HEK293 (cell line): ENCODE data around the gene SEC22A.
A peak's percentile ranks its signal among the peaks of the same experiment; 100 is the strongest.

Experiments
- CTCF ChIA-PET: fragments of 350-600 bp; formaldehyde crosslinking; extraction: SDS; loops from one replicate; lab custom pipeline; 2021; ENCODE audit warnings: antibody characterized with exemption; lab: Yijun Ruan, JAX
- POLR2A ChIA-PET: fragments of 300-600 bp; formaldehyde crosslinking; extraction: SDS; loops from one replicate; lab custom pipeline; 2020; ENCODE audit warnings: antibody characterized with exemption, inconsistent platforms; lab: Yijun Ruan, JAX
- H3K27ac ChIP-seq: fragments of 200-500 bp; sonication (Bioruptor generic); 2 replicates; pipeline ENCODE4 v1.5.1; 2014; ENCODE audit warnings: low read depth, low read length, control low read depth, inconsistent platforms; ENCODE audit errors: extremely low read depth
- H3K36me3 ChIP-seq, 2 experiments: fragments of 200-500 bp in 1 of 2; sonication (Bioruptor generic) in 1 of 2; 1 replicate in 1 of 2; 2 replicates in 1 of 2; pipeline ENCODE4 v1.5.1; 2014 to 2017; ENCODE audit warnings: inconsistent platforms in 2 of 2, low read length in 2 of 2; ENCODE audit not compliant: control insufficient read depth in 2 of 2, insufficient read depth in 1 of 2
- H3K4me1 ChIP-seq: fragments of 200-500 bp; sonication (Bioruptor generic); 2 replicates; pipeline ENCODE4 v1.5.1; 2014; ENCODE audit warnings: mild to moderate bottlenecking, low read length, inconsistent platforms; ENCODE audit not compliant: control insufficient read depth, insufficient read depth
- H3K4me3 ChIP-seq: 2 replicates; pipeline ENCODE4 v1.5.1; 2011; ENCODE audit warnings: low read depth, mild to moderate bottlenecking, control low read depth, low read length, moderate library complexity
- H3K9me3 ChIP-seq: fragments of 200-500 bp; sonication (Bioruptor generic); 2 replicates; pipeline ENCODE4 v1.5.1; 2014; ENCODE audit warnings: low read depth, low read length, inconsistent platforms; ENCODE audit not compliant: control insufficient read depth, insufficient read depth
- BCL11A ChIP-seq: fragments of 450-650 bp; formaldehyde crosslinking; IDR thresholded peaks from 2 replicates; pipeline ENCODE4 v1.5.1; 2016; ENCODE audit warnings: low read depth, missing biosample characterization, missing genetic modification characterization
- FEZF1 ChIP-seq: fragments of 450-650 bp; formaldehyde crosslinking; IDR thresholded peaks from 2 replicates; pipeline ENCODE4 v1.5.1; 2016; ENCODE audit warnings: missing biosample characterization, missing genetic modification characterization
- PRDM1 ChIP-seq: fragments of 450-650 bp; formaldehyde crosslinking; IDR thresholded peaks from 2 replicates; pipeline ENCODE4; 2016; ENCODE audit warnings: missing biosample characterization, missing genetic modification characterization
- PRDM2 ChIP-seq: fragments of 450-650 bp; formaldehyde crosslinking; IDR thresholded peaks from 2 replicates; pipeline ENCODE4 v1.5.1; 2016; ENCODE audit warnings: missing biosample characterization, missing genetic modification characterization, borderline replicate concordance
- RBAK ChIP-seq: fragments of 450-650 bp; formaldehyde crosslinking; IDR thresholded peaks from 2 replicates; pipeline ENCODE4 v1.5.1; 2016; ENCODE audit warnings: missing biosample characterization, missing genetic modification characterization
- SETDB1 ChIP-seq: IDR thresholded peaks from one replicate; pipeline ENCODE4 v1.6.1; 2017; ENCODE audit warnings: mild to moderate bottlenecking, low read length, moderate library complexity, mixed read lengths; ENCODE audit not compliant: insufficient read length
- ZBTB1 ChIP-seq: fragments of 450-650 bp; formaldehyde crosslinking; IDR thresholded peaks from 2 replicates; pipeline ENCODE4 v1.5.1; 2016; ENCODE audit warnings: missing biosample characterization, missing genetic modification characterization
- ZNF138 ChIP-seq: fragments of 450-650 bp; formaldehyde crosslinking; IDR thresholded peaks from 2 replicates; pipeline ENCODE4 v1.5.1; 2016; ENCODE audit warnings: missing biosample characterization, missing genetic modification characterization, borderline replicate concordance
- ZNF155 ChIP-seq: fragments of 450-650 bp; formaldehyde crosslinking; IDR thresholded peaks from 2 replicates; pipeline ENCODE4 v1.5.1; 2016; ENCODE audit warnings: missing biosample characterization, missing genetic modification characterization
- ZNF23 ChIP-seq: fragments of 450-650 bp; formaldehyde crosslinking; IDR thresholded peaks from 2 replicates; pipeline ENCODE4 v1.5.1; 2016; ENCODE audit warnings: missing biosample characterization, missing genetic modification characterization, borderline replicate concordance
- ZNF335 ChIP-seq: fragments of 450-650 bp; formaldehyde crosslinking; conservative IDR thresholded peaks from 2 replicates; pipeline ENCODE4 v1.5.1; 2016; ENCODE audit warnings: missing biosample characterization, missing genetic modification characterization
- ZNF48 ChIP-seq: fragments of 450-650 bp; formaldehyde crosslinking; IDR thresholded peaks from 2 replicates; pipeline ENCODE4 v1.5.1; 2016; ENCODE audit warnings: missing biosample characterization, missing genetic modification characterization
- ZNF555 ChIP-seq: fragments of 450-650 bp; formaldehyde crosslinking; conservative IDR thresholded peaks from 2 replicates; pipeline ENCODE4 v1.5.1; 2017; ENCODE audit warnings: missing biosample characterization, mild to moderate bottlenecking, missing genetic modification characterization, inconsistent platforms
- ZNF571 ChIP-seq: fragments of 450-650 bp; formaldehyde crosslinking; IDR thresholded peaks from 2 replicates; pipeline ENCODE4 v1.5.0; 2017; ENCODE audit warnings: missing biosample characterization, missing genetic modification characterization
- ZNF610 ChIP-seq: fragments of 450-650 bp; formaldehyde crosslinking; IDR thresholded peaks from 2 replicates; pipeline ENCODE4 v1.5.1; 2016; ENCODE audit warnings: missing biosample characterization, missing genetic modification characterization, borderline replicate concordance
- ZNF626 ChIP-seq: fragments of 450-650 bp; sonication (Bioruptor Pico); formaldehyde crosslinking; IDR thresholded peaks from 2 replicates; pipeline ENCODE4 v1.5.1; 2018; ENCODE audit warnings: missing biosample characterization, missing genetic modification characterization, inconsistent platforms
- ZNF639 ChIP-seq: fragments of 450-650 bp; formaldehyde crosslinking; IDR thresholded peaks from 2 replicates; pipeline ENCODE4 v1.5.1; 2016; ENCODE audit warnings: missing biosample characterization, missing genetic modification characterization

The SEC22A gene

GRCh38 chr3:123158330-123158729, 43.4 kb upstream of the SEC22A start:
- H3K4me1 ChIP-seq = no peaks in the 10 kb centered on the region
- no peaks in the 10 kb centered on the region for H3K9me3 ChIP-seq
- H3K27ac ChIP-seq = no peak overlapping the region
- TF ChIP-seq ZNF626 = no peak
- TF ChIP-seq PRDM2 (tag by site-specific recombination) = no peak
- TF ChIP-seq ZNF335 = 0 out of 2 replicates have a peak, but pooled peaks have one; percentile 1
- TF ChIP-seq ZNF155 (tag by site-specific recombination) = no peak
- TF ChIP-seq ZNF138 = no peak
- no peak overlapping the region for H3K4me3 ChIP-seq
- ChIA-PET CTCF (no interaction called here), POLR2A (no interaction called here)
- peaks cover 0 to 74% of the 10 kb centered on the region in 2 experiments; a peak in 1 of 3 replicates for H3K36me3 ChIP-seq

GRCh38 chr3:123158899-123159390, 42.8 kb upstream of the SEC22A start:
- no peaks in the 10 kb centered on the region for H3K4me1 ChIP-seq
- peaks cover 0 to 75% of the 10 kb centered on the region in 2 experiments; a peak in 1 of 3 replicates for H3K36me3 ChIP-seq
- no peak overlapping the region for H3K27ac ChIP-seq
- CTCF ChIA-PET = no interaction called here
- H3K4me3 ChIP-seq = no peak overlapping the region
- TF ChIP-seq ZNF610 = no peak
- no peak for TF ChIP-seq ZBTB1 (tag by site-specific recombination)
- TF ChIP-seq BCL11A (tag by site-specific recombination) = no peak
- no peak for TF ChIP-seq ZNF48 (tag by site-specific recombination)
- no peak for TF ChIP-seq FEZF1
- TF ChIP-seq SETDB1 = no peak
- TF ChIP-seq ZNF639 (tag by site-specific recombination) = no peak
- TF ChIP-seq ZNF571 (tag by site-specific recombination) = no peak
- TF ChIP-seq RBAK (tag by site-specific recombination) = no peak
- TF ChIP-seq ZNF23 (tag by site-specific recombination) = no peak
- no peak for TF ChIP-seq ZNF555 (tag by site-specific recombination)
- TF ChIP-seq PRDM1 = no peak
- no peaks in the 10 kb centered on the region for H3K9me3 ChIP-seq
- POLR2A ChIA-PET = no interaction called here
